HEK293 (cell line): ENCODE data around the gene CASZ1.
A peak's percentile ranks its signal among the peaks of the same experiment; 100 is the strongest.

ENCODE experiments used
- CTCF ChIA-PET: fragments of 350-600 bp; formaldehyde crosslinking; extraction: SDS; loops from one replicate; lab custom pipeline; 2021; ENCODE audit warnings: antibody characterized with exemption; lab: Yijun Ruan, JAX
- POLR2A ChIA-PET: fragments of 300-600 bp; formaldehyde crosslinking; extraction: SDS; loops from one replicate; lab custom pipeline; 2020; ENCODE audit warnings: antibody characterized with exemption, inconsistent platforms; lab: Yijun Ruan, JAX
- H3K27ac ChIP-seq: fragments of 200-500 bp; sonication (Bioruptor generic); 2 replicates; pipeline ENCODE4 v1.5.1; 2014; ENCODE audit warnings: low read depth, low read length, control low read depth, inconsistent platforms; ENCODE audit errors: extremely low read depth
- H3K36me3 ChIP-seq, 2 experiments: fragments of 200-500 bp in 1 of 2; sonication (Bioruptor generic) in 1 of 2; 1 replicate in 1 of 2; 2 replicates in 1 of 2; pipeline ENCODE4 v1.5.1; 2014 to 2017; ENCODE audit warnings: inconsistent platforms in 2 of 2, low read length in 2 of 2; ENCODE audit not compliant: control insufficient read depth in 2 of 2, insufficient read depth in 1 of 2
- H3K4me1 ChIP-seq: fragments of 200-500 bp; sonication (Bioruptor generic); 2 replicates; pipeline ENCODE4 v1.5.1; 2014; ENCODE audit warnings: mild to moderate bottlenecking, low read length, inconsistent platforms; ENCODE audit not compliant: control insufficient read depth, insufficient read depth
- H3K4me3 ChIP-seq: 2 replicates; pipeline ENCODE4 v1.5.1; 2011; ENCODE audit warnings: low read depth, mild to moderate bottlenecking, control low read depth, low read length, moderate library complexity
- H3K9me3 ChIP-seq: fragments of 200-500 bp; sonication (Bioruptor generic); 2 replicates; pipeline ENCODE4 v1.5.1; 2014; ENCODE audit warnings: low read depth, low read length, inconsistent platforms; ENCODE audit not compliant: control insufficient read depth, insufficient read depth
- EGR2 ChIP-seq: fragments of 450-650 bp; formaldehyde crosslinking; IDR thresholded peaks from 2 replicates; pipeline ENCODE4 v1.5.1; 2016; ENCODE audit warnings: low read depth, missing biosample characterization, missing genetic modification characterization
- FEZF1 ChIP-seq: fragments of 450-650 bp; formaldehyde crosslinking; IDR thresholded peaks from 2 replicates; pipeline ENCODE4 v1.5.1; 2016; ENCODE audit warnings: missing biosample characterization, missing genetic modification characterization
- HOXA7 ChIP-seq: sonication (generic); formaldehyde crosslinking; IDR thresholded peaks from 2 replicates; pipeline ENCODE4 v1.8.1; 2022; ENCODE audit warnings: missing genetic modification reagents, borderline replicate concordance
- HOXC10 ChIP-seq: sonication (generic); formaldehyde crosslinking; IDR thresholded peaks from 2 replicates; pipeline ENCODE4 v1.8.1; 2023; ENCODE audit warnings: mild to moderate bottlenecking, missing genetic modification reagents
- KLF7 ChIP-seq: fragments of 450-650 bp; formaldehyde crosslinking; IDR thresholded peaks from 2 replicates; pipeline ENCODE4 v1.5.1; 2016; ENCODE audit warnings: missing biosample characterization, missing genetic modification characterization, borderline replicate concordance
- MZF1 ChIP-seq: fragments of 450-650 bp; formaldehyde crosslinking; IDR thresholded peaks from 2 replicates; pipeline ENCODE4 v1.5.1; 2017; ENCODE audit warnings: missing biosample characterization, missing genetic modification characterization, borderline replicate concordance
- OSR2 ChIP-seq: fragments of 450-650 bp; formaldehyde crosslinking; IDR thresholded peaks from 2 replicates; pipeline ENCODE4 v1.5.1; 2016; ENCODE audit warnings: missing biosample characterization, missing genetic modification characterization
- PRDM6 ChIP-seq: fragments of 450-650 bp; formaldehyde crosslinking; IDR thresholded peaks from 2 replicates; pipeline ENCODE4 v1.5.1; 2017; ENCODE audit warnings: missing biosample characterization, missing genetic modification characterization
- RBAK ChIP-seq: fragments of 450-650 bp; formaldehyde crosslinking; IDR thresholded peaks from 2 replicates; pipeline ENCODE4 v1.5.1; 2016; ENCODE audit warnings: missing biosample characterization, missing genetic modification characterization
- WT1 ChIP-seq: fragments of 450-650 bp; formaldehyde crosslinking; IDR thresholded peaks from 2 replicates; pipeline ENCODE4 v1.5.1; 2016; ENCODE audit warnings: missing biosample characterization, missing genetic modification characterization
- YY1 ChIP-seq: fragments of 450-650 bp; formaldehyde crosslinking; IDR thresholded peaks from 2 replicates; pipeline ENCODE4 v1.5.1; 2018; ENCODE audit warnings: missing biosample characterization, missing genetic modification characterization
- ZBTB44 ChIP-seq: fragments of 450-650 bp; IDR thresholded peaks from 2 replicates; pipeline ENCODE4 v1.5.1; 2018; ENCODE audit warnings: missing biosample characterization, mild to moderate bottlenecking, missing genetic modification characterization
- ZFP41 ChIP-seq: fragments of 450-650 bp; formaldehyde crosslinking; IDR thresholded peaks from 2 replicates; pipeline ENCODE4 v1.5.1; 2016; ENCODE audit warnings: missing biosample characterization, missing genetic modification characterization, borderline replicate concordance
- ZNF10 ChIP-seq: fragments of 450-650 bp; formaldehyde crosslinking; IDR thresholded peaks from 2 replicates; pipeline ENCODE4 v1.5.1; 2017; ENCODE audit warnings: missing biosample characterization, missing genetic modification characterization
- ZNF112 ChIP-seq: fragments of 450-650 bp; formaldehyde crosslinking; IDR thresholded peaks from 2 replicates; pipeline ENCODE4 v1.5.0; 2017; ENCODE audit warnings: missing biosample characterization, missing genetic modification characterization
- ZNF184 ChIP-seq: fragments of 450-650 bp; IDR thresholded peaks from 2 replicates; pipeline ENCODE4 v1.5.1; 2018; ENCODE audit warnings: missing biosample characterization, mild to moderate bottlenecking, missing genetic modification characterization
- ZNF223 ChIP-seq: fragments of 450-650 bp; formaldehyde crosslinking; IDR thresholded peaks from 2 replicates; pipeline ENCODE4 v1.5.1; 2016; ENCODE audit warnings: missing biosample characterization, missing genetic modification characterization
- ZNF544 ChIP-seq: fragments of 450-650 bp; formaldehyde crosslinking; IDR thresholded peaks from 2 replicates; pipeline ENCODE4 v1.5.0; 2017; ENCODE audit warnings: missing biosample characterization, missing genetic modification characterization
- ZNF548 ChIP-seq: fragments of 450-650 bp; formaldehyde crosslinking; IDR thresholded peaks from 2 replicates; pipeline ENCODE4 v1.5.1; 2016; ENCODE audit warnings: missing biosample characterization, missing genetic modification characterization
- ZNF555 ChIP-seq: fragments of 450-650 bp; formaldehyde crosslinking; conservative IDR thresholded peaks from 2 replicates; pipeline ENCODE4 v1.5.1; 2017; ENCODE audit warnings: missing biosample characterization, mild to moderate bottlenecking, missing genetic modification characterization, inconsistent platforms
- ZNF707 ChIP-seq: fragments of 450-650 bp; formaldehyde crosslinking; IDR thresholded peaks from 2 replicates; pipeline ENCODE4 v1.5.1; 2016; ENCODE audit warnings: missing biosample characterization, missing genetic modification characterization
- ZXDB ChIP-seq: fragments of 450-650 bp; formaldehyde crosslinking; IDR thresholded peaks from 2 replicates; pipeline ENCODE4 v1.5.1; 2016; ENCODE audit warnings: missing biosample characterization, missing genetic modification characterization
- TF ChIP-seq, protein P1 (sequence below): IDR thresholded peaks from 2 replicates; pipeline ENCODE4 v1.6.1; 2011; ENCODE audit warnings: mild to moderate bottlenecking, low read depth, low read length, borderline replicate concordance
- TF ChIP-seq, protein P2 (sequence below): fragments of 450-650 bp; formaldehyde crosslinking; IDR thresholded peaks from 2 replicates; pipeline ENCODE4 v1.5.1; 2017; ENCODE audit warnings: missing biosample characterization, missing genetic modification characterization

The CASZ1 gene

GRCh38 chr1:10608690-10609089 is 187.8 kb downstream of the CASZ1 start:
- no peaks in the 10 kb centered on the region for H3K9me3 ChIP-seq
- TF ChIP-seq KLF7 (no peak), WT1 (tag by site-specific recombination) (peak; percentile 91), ZXDB (tag by site-specific recombination) (no peak), ZNF112 (tag by site-specific recombination) (no peak), ZNF10 (tag by site-specific recombination) (0 out of 2 replicates have a peak, but pooled peaks have one; percentile 34), FEZF1 (0 out of 2 replicates have a peak, but pooled peaks have one; percentile 7), ZNF223 (tag by site-specific recombination) (no peak), ZNF707 (no peak), HOXC10 (CRISPR knock-in tag) (no peak), EGR2 (peak; percentile 31; the same call in 1 of the 2 replicates), RBAK (no peak), HOXA7 (CRISPR knock-in tag) (no peak), ZNF544 (tag by site-specific recombination) (no peak), ZNF555 (no peak), PRDM6 (tag by site-specific recombination) (peak; percentile 16; the same call in 1 of the 2 replicates), OSR2 (tag by site-specific recombination) (0 out of 2 replicates have a peak, but pooled peaks have one; percentile 39), ZNF548 (tag by site-specific recombination) (no peak)
- TF ChIP-seq, protein P1, sequence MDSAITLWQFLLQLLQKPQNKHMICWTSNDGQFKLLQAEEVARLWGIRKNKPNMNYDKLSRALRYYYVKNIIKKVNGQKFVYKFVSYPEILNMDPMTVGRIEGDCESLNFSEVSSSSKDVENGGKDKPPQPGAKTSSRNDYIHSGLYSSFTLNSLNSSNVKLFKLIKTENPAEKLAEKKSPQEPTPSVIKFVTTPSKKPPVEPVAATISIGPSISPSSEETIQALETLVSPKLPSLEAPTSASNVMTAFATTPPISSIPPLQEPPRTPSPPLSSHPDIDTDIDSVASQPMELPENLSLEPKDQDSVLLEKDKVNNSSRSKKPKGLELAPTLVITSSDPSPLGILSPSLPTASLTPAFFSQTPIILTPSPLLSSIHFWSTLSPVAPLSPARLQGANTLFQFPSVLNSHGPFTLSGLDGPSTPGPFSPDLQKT = no peak
- TF ChIP-seq, all 188 proteins: peak for 6
- Histone ChIP-seq H3K27ac (no peak overlapping the region), H3K4me1 (no peaks in the 10 kb centered on the region), H3K36me3 (no peaks in the 10 kb centered on the region), H3K4me3 (no peak overlapping the region)
- ChIA-PET POLR2A (interaction anchor here (0.6 kb wide), 1 partner anchor 267 kb away, joined by 3 read pairs; no protein-coding TSS in a partner anchor), CTCF (no interaction called here)

DNA sequence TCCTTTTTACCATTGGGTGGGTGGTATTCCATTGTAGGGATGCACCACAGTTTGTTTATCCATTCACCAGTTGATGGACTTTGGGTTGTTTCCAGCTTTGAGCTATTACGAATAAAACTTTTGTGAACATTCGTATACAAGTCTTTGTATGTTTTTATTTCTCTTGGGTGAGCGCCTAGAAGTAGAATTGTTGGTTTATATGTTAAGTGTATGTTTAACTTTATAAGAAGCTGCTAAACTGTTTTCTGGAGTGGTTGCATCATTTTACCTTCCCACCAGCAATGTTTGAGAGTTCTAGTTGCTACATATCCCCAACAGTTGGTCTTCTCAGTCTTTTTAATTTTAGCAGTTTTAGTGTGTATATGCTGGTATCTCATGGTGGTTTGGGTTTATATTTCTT is 189.2 kb downstream of the CASZ1 start:
- H3K4me3 ChIP-seq = no peak overlapping the region
- ChIA-PET CTCF (interaction anchor here (1.3 to 1.4 kb wide), 2 partner anchors 17 to 100 kb away, joined by 3 read pairs; no protein-coding TSS in a partner anchor), POLR2A (no interaction called here)
- H3K4me1 ChIP-seq = no peaks in the 10 kb centered on the region
- TF ChIP-seq MZF1 (tag by site-specific recombination) = peak; percentile 79; the same call in 1 of the 2 replicates
- peak; percentile 56 for TF ChIP-seq PRDM6 (tag by site-specific recombination)
- TF ChIP-seq OSR2 (tag by site-specific recombination) = peak; percentile 49; the same call in 1 of the 2 replicates
- peak; percentile 38; the same call in 1 of the 2 replicates for TF ChIP-seq ZBTB44 (tag by site-specific recombination)
- 0 out of 2 replicates have a peak, but pooled peaks have one; percentile 13 for TF ChIP-seq ZNF10 (tag by site-specific recombination)
- no peak for TF ChIP-seq ZFP41 (tag by site-specific recombination)
- peak; percentile 58; the same call in 1 of the 2 replicates for TF ChIP-seq WT1 (tag by site-specific recombination)
- TF ChIP-seq ZNF184 (tag by site-specific recombination) = no peak
- TF ChIP-seq YY1 (tag by site-specific recombination) = no peak
- TF ChIP-seq, protein P2, sequence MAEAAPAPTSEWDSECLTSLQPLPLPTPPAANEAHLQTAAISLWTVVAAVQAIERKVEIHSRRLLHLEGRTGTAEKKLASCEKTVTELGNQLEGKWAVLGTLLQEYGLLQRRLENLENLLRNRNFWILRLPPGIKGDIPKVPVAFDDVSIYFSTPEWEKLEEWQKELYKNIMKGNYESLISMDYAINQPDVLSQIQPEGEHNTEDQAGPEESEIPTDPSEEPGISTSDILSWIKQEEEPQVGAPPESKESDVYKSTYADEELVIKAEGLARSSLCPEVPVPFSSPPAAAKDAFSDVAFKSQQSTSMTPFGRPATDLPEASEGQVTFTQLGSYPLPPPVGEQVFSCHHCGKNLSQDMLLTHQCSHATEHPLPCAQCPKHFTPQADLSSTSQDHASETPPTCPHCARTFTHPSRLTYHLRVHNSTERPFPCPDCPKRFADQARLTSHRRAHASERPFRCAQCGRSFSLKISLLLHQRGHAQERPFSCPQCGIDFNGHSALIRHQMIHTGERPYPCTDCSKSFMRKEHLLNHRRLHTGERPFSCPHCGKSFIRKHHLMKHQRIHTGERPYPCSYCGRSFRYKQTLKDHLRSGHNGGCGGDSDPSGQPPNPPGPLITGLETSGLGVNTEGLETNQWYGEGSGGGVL (tag by site-specific recombination) = no peak
- H3K27ac ChIP-seq = no peak overlapping the region
- no peaks in the 10 kb centered on the region for H3K9me3 ChIP-seq
- no peaks in the 10 kb centered on the region for H3K36me3 ChIP-seq
